ENCODE data around the gene CCDC191. TPM values are rescaled to one million over a fixed set of nuclear protein-coding genes. Genes with fewer than 3 reads are reported as not detected.

The CCDC191 gene
- total and polyA plus RNA-seq, 4 donors = 2.5 to 15.3 (median 5.6) TPM

DNA sequence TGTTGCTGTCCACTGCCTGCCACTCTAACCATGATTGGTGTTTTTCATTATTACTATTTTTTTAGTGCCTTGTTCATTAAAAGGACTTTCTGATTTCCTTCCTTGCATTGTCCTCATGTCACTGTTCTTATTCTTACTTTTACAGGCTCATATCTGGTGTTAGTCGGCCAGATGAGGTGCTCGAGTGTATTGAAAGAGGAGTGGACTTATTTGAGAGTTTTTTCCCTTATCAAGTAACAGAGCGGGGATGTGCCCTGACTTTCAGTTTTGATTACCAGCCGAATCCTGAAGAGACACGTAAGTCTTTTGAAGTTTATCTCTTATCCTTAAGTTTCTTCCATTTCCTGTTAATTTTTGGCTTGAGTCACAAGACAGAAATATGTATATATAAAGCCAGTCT is 23.4 kb upstream of the CCDC191 start:
- H3K27ac ChIP-seq (ENCODE audit: low read depth in 1 of 2, low read length in 1 of 2) = no peak overlapping the region
- 59 to 77% methylated on average over 5 of the region's 5 CpGs for WGBS, 2 donors
- no peak for ATAC-seq (ENCODE audit: insufficient read depth, low FRiP score)
- DNase-seq = no peak
- H3K4me3 ChIP-seq = no peak overlapping the region
- peaks cover 0 to 10% (median 0%) of the 10 kb centered on the region in 5 donors for H3K4me1 ChIP-seq (ENCODE audit: control insufficient read depth in 5 of 5, insufficient read depth in 5 of 5, low read length in 5 of 5)
- peaks cover 18 to 35% (median 29%) of the 10 kb centered on the region in 4 donors for H3K36me3 ChIP-seq (ENCODE audit: control insufficient read depth in 4 of 4, insufficient read depth in 4 of 4, low read length in 4 of 4)
- H3K9ac ChIP-seq (ENCODE audit: insufficient read depth in 1 of 2, low read length in 2 of 2) = no peak overlapping the region
- H3K27me3 ChIP-seq (ENCODE audit: control insufficient read depth in 3 of 3, insufficient read depth in 3 of 3, low read length in 2 of 3) = no peaks in the 10 kb centered on the region
- H3K9me3 ChIP-seq (ENCODE audit: control insufficient read depth in 4 of 4, insufficient read depth in 3 of 4, low read length in 3 of 4) = no peaks in the 10 kb centered on the region
- TF ChIP-seq, protein P1, sequence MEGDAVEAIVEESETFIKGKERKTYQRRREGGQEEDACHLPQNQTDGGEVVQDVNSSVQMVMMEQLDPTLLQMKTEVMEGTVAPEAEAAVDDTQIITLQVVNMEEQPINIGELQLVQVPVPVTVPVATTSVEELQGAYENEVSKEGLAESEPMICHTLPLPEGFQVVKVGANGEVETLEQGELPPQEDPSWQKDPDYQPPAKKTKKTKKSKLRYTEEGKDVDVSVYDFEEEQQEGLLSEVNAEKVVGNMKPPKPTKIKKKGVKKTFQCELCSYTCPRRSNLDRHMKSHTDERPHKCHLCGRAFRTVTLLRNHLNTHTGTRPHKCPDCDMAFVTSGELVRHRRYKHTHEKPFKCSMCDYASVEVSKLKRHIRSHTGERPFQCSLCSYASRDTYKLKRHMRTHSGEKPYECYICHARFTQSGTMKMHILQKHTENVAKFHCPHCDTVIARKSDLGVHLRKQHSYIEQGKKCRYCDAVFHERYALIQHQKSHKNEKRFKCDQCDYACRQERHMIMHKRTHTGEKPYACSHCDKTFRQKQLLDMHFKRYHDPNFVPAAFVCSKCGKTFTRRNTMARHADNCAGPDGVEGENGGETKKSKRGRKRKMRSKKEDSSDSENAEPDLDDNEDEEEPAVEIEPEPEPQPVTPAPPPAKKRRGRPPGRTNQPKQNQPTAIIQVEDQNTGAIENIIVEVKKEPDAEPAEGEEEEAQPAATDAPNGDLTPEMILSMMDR (IDR thresholded peaks at IDR 0.05; ENCODE audit: control extremely low read depth, extremely low read depth) = no peak

DNA sequence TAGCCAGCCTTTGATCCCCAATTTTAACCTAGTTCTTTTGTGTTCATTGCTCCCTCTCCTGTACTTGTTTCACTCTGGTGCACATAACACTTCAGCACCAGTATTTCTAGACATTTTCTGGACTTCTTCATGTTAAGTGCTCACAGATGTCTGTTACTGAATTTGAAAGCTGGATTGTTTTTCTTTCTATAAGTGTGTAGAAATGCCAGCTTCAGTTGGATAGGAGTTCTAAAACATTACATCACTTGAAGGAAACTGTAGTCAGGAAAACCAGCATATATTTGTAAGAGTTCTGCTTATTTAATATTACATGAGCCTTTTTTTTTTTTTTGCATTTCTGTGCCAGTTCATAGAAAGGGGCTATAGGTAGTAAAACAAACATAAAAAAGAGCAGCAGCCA is 21.8 kb upstream of the CCDC191 start:
- Histone ChIP-seq H3K4me3 (no peak overlapping the region), H3K9ac (ENCODE audit: insufficient read depth in 1 of 2, low read length in 2 of 2) (no peak overlapping the region), H3K27ac (ENCODE audit: low read depth in 1 of 2, low read length in 1 of 2) (no peak overlapping the region), H3K36me3 (ENCODE audit: control insufficient read depth in 4 of 4, insufficient read depth in 4 of 4, low read length in 4 of 4) (peaks cover 27 to 47% (median 31%) of the 10 kb centered on the region in 4 donors), H3K9me3 (ENCODE audit: control insufficient read depth in 4 of 4, insufficient read depth in 3 of 4, low read length in 3 of 4) (no peaks in the 10 kb centered on the region), H3K4me1 (ENCODE audit: control insufficient read depth in 5 of 5, insufficient read depth in 5 of 5, low read length in 5 of 5) (peaks cover 0 to 10% (median 0%) of the 10 kb centered on the region in 5 donors), H3K27me3 (ENCODE audit: control insufficient read depth in 3 of 3, insufficient read depth in 3 of 3, low read length in 2 of 3) (no peaks in the 10 kb centered on the region)
- ATAC-seq (ENCODE audit: insufficient read depth, low FRiP score) = no peak
- DNase-seq = no peak
- TF ChIP-seq, protein P1 (IDR thresholded peaks at IDR 0.05; ENCODE audit: control extremely low read depth, extremely low read depth) = no peak

DNA sequence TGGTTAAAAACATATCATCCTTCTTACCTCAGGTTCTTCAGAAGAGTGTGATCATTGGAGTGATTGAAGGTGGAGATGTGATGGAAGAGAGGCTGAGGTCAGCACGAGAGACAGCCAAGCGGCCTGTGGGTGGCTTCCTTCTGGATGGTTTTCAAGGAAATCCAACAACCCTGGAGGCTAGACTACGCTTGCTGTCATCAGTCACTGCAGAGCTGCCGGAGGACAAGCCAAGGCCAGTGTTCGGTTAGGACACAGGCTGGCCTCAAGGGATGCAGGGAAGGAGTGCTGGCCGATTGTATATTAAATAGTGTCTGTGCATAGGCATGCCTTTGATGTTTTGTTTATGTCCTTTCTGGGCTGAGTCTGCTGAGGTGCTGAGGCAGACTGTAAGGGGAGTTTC is 20.4 kb upstream of the CCDC191 start:
- H3K4me1 ChIP-seq (ENCODE audit: control insufficient read depth in 5 of 5, insufficient read depth in 5 of 5, low read length in 5 of 5) = peaks cover 0 to 10% (median 0%) of the 10 kb centered on the region in 5 donors
- TF ChIP-seq, protein P1 (IDR thresholded peaks at IDR 0.05; ENCODE audit: control extremely low read depth, extremely low read depth) = no peak
- H3K36me3 ChIP-seq (ENCODE audit: control insufficient read depth in 4 of 4, insufficient read depth in 4 of 4, low read length in 4 of 4) = peaks cover 24 to 51% (median 33%) of the 10 kb centered on the region in 4 donors

DNA sequence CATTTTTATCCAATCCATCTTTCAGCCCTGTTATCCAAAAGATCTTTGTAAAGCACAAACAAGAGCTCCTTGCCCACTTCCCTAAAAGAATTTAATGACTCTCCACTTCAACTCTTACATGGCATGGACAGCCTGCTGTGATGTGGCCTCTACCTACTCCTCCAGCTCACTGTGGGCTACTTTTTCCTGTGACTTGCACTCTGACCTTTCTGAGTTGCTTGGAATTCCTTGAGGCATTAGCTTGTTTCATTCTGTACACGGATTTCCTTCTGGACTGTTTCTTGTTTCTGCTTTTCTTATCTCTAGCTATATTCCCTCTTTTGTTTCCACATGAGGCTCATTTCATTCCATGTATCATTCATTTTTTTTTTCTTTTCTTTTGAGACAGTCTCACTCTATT is 15.5 kb upstream of the CCDC191 start:
- peaks cover 0 to 19% (median 2%) of the 10 kb centered on the region in 5 donors for H3K4me1 ChIP-seq (ENCODE audit: control insufficient read depth in 5 of 5, insufficient read depth in 5 of 5, low read length in 5 of 5)
- no peaks in the 10 kb centered on the region for H3K27me3 ChIP-seq (ENCODE audit: control insufficient read depth in 3 of 3, insufficient read depth in 3 of 3, low read length in 2 of 3)
- no peak for ATAC-seq (ENCODE audit: insufficient read depth, low FRiP score)
- 61 to 92% methylated on average over 1 of the region's 1 CpG for WGBS, 2 donors
- H3K9ac ChIP-seq (ENCODE audit: insufficient read depth in 1 of 2, low read length in 2 of 2) = no peak overlapping the region
- TF ChIP-seq, protein P1 (IDR thresholded peaks at IDR 0.05; ENCODE audit: control extremely low read depth, extremely low read depth) = no peak
- peaks cover 15 to 49% (median 30%) of the 10 kb centered on the region in 4 donors for H3K36me3 ChIP-seq (ENCODE audit: control insufficient read depth in 4 of 4, insufficient read depth in 4 of 4, low read length in 4 of 4)
- H3K9me3 ChIP-seq (ENCODE audit: control insufficient read depth in 4 of 4, insufficient read depth in 3 of 4, low read length in 3 of 4) = no peaks in the 10 kb centered on the region
- H3K4me3 ChIP-seq = no peak overlapping the region
- no peak for DNase-seq
- no peak overlapping the region for H3K27ac ChIP-seq (ENCODE audit: low read depth in 1 of 2, low read length in 1 of 2)

More for the DNA sequence above, 20.4 kb upstream of the CCDC191 start:
- ATAC-seq (ENCODE audit: insufficient read depth, low FRiP score) (no peak), DNase-seq (no peak)
- WGBS, 2 donors = 77 to 86% methylated on average over 6 of the region's 6 CpGs
- Histone ChIP-seq H3K27ac (ENCODE audit: low read depth in 1 of 2, low read length in 1 of 2) (peak overlapping the region in 1 of 2 donors; percentile 6), H3K27me3 (ENCODE audit: control insufficient read depth in 3 of 3, insufficient read depth in 3 of 3, low read length in 2 of 3) (no peaks in the 10 kb centered on the region), H3K9ac (ENCODE audit: insufficient read depth in 1 of 2, low read length in 2 of 2) (no peak overlapping the region), H3K4me3 (no peak overlapping the region), H3K9me3 (ENCODE audit: control insufficient read depth in 4 of 4, insufficient read depth in 3 of 4, low read length in 3 of 4) (no peaks in the 10 kb centered on the region)
